ENCODE measurements around the gene GTF3C1. TPM values are rescaled to one million over a fixed set of nuclear protein-coding genes. Genes with fewer than 3 reads are reported as not detected.

The GTF3C1 gene
- total RNA-seq, 4 donors from 2014 or later: 38.5 to 57.2 (median 41.0) TPM

- DNase-seq (ENCODE audit: low spot score) (no peak), ATAC-seq (ENCODE audit: low FRiP score) (no peak)
- no peak for TF ChIP-seq CTCF (IDR thresholded peaks at IDR 0.05)
Observed at GRCh38 chr16:27427538-27427937, 122.2 kb downstream of the GTF3C1 start.

GRCh38 chr16:27426423-27427408, 123.0 kb downstream of the GTF3C1 start:
- ATAC-seq (ENCODE audit: low FRiP score): no peak

GRCh38 chr16:27425961-27426360, 123.8 kb downstream of the GTF3C1 start:
- DNase-seq (ENCODE audit: low spot score): no peak
- no peak for TF ChIP-seq CTCF (IDR thresholded peaks at IDR 0.05)
- ATAC-seq (ENCODE audit: low FRiP score): no peak

More at GRCh38 chr16:27426423-27427408, 123.0 kb downstream of the GTF3C1 start:
- DNase-seq (ENCODE audit: low spot score): no peak
- TF ChIP-seq CTCF (IDR thresholded peaks at IDR 0.05): no peak

- DNase-seq (ENCODE audit: low spot score): no peak
- no peak for TF ChIP-seq CTCF (IDR thresholded peaks at IDR 0.05)
- no peak for ATAC-seq (ENCODE audit: low FRiP score)
Observed at GRCh38 chr16:27424772-27425498, 124.8 kb downstream of the GTF3C1 start.

GRCh38 chr16:27421961-27422740, 127.6 kb downstream of the GTF3C1 start:
- ATAC-seq (ENCODE audit: low FRiP score) (no peak), DNase-seq (ENCODE audit: low spot score) (no peak)
- TF ChIP-seq CTCF (IDR thresholded peaks at IDR 0.05): no peak

- DNase-seq (ENCODE audit: low spot score) (no peak), ATAC-seq (ENCODE audit: low FRiP score) (no peak)
- no peak for TF ChIP-seq CTCF (IDR thresholded peaks at IDR 0.05)
Observed at GRCh38 chr16:27417047-27417671, 132.6 kb downstream of the GTF3C1 start.
